Measurements from ENCODE around the gene CDH13.
A peak's percentile ranks its signal among the peaks of the same experiment; 100 is the strongest.

CDH13 gene

DNA sequence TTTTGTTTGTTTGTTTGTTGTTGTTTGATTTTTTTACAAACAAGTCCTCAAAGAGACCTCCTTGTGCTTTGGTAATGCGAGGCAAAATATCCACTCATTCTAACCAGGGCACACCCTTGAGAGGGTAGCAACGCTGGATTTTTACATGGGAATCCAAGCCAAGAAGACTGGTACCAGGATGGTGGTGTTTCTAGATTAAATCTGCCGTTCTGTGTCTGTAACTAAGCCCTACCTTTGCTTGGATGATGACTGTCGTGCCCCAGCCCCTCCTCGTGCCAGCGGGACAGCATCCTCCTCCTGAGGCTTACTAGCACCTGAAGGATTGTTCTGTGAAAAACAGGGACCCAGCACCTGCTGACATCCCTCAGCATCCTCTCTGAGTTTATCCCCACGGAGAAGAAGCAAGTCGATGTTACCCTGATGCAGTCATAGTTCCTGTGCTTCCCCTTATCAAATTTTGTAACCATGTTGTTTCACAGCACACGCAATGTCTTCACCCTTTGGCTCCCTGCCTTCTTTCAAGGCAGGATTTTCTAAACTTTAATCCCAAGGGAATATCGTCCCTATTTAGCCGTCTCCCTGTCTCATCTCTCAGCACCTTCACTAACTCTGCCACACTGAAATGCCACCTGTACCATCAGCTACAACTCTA lies 1175.9 kb downstream of the CDH13 start:
- no peak for DNase-seq

- no peak for DNase-seq
Observed at GRCh38 chr16:83803811-83804210, 1177.0 kb downstream of the CDH13 start.

DNA sequence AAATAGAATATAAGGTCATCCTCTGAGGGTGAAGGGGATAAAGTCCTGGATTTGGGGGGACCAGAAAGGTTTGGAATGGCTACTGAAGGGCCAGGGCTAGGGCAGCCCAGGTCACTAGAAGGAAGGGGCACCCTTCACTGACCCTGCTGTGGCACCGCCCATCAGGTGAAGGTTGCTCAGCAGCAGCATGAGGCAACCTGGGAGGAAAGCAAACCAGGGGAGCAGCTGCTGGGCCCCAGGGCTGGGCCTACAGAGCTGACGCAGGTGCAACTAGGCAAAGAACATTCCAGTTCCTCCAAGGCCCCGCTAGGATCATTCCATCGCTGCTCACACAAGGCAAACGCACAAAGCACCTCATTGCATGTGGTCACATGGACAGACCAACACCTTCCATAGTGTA lies 1177.6 kb downstream of the CDH13 start:
- no peak for DNase-seq

DNA sequence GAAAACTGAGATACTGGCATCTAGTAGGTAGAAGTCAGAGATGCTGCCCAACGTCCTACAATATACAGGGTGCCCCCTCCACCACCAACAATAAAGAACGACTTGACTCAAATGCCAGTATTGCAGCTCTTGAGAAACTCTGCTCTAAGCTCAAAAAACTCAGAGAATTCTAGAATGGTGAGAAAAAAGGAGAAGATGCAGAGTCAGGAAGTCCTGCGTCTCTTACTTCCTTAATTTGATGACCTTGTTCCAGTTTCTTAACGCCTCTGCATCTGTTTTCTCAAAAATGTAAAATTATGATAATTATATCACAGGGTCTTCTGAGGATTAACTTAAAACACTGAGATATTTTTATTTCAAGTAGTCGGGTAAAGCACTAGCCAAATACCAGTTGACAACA lies 1179.3 kb downstream of the CDH13 start:
- DNase-seq: no peak

- no peak for DNase-seq
Observed at GRCh38 chr16:83806731-83807130, 1180.0 kb downstream of the CDH13 start.

DNA sequence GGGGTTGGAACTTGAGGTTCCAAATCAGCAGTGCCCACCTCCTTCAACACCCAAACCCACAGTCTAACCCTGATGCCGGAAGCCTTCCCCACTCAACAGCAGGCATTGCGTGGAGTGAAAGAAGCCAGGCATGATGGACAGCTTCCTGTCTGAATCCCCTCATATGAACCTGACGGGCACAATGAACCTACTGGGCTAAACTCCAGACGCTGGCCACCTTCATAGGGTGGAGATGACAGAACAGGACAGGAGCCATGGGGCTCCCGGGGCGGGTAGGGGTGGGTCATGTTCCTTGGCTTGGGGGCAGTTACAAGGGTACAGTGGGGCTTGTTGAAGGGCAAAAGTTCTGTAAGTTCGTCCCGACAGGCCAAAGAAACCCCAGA lies 1180.5 kb downstream of the CDH13 start:
- no peak for DNase-seq

GRCh38 chr16:83807710-83808572 lies 1181.2 kb downstream of the CDH13 start, which contains the start of gene HSBP1:
Gene HSBP1, plus strand, starts transcription at chr16:83807978. Its CDS starts 99 bp downstream, at chr16:83808077.
- peak; percentile 57 for DNase-seq

GRCh38 chr16:83808573-83809014 lies 1181.8 kb downstream of the CDH13 start:
- no peak for DNase-seq

DNA sequence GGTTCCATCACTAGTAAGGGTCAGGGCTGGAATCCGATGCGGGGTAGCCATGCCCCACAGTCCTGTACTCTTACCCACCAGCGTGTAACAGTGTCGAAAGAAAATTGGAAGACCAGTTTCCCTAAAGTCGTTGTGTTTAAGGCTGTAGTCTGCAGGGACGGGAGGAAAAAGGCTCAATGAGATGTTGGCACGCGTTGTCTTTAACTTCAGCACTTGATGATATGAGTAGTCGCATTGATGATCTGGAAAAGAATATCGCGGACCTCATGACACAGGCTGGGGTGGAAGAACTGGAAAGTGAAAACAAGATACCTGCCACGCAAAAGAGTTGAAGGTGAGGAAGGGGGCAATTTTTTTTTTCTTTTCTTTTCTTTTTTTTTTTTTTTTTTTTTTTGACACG lies 1182.3 kb downstream of the CDH13 start:
- no peak for DNase-seq

DNA sequence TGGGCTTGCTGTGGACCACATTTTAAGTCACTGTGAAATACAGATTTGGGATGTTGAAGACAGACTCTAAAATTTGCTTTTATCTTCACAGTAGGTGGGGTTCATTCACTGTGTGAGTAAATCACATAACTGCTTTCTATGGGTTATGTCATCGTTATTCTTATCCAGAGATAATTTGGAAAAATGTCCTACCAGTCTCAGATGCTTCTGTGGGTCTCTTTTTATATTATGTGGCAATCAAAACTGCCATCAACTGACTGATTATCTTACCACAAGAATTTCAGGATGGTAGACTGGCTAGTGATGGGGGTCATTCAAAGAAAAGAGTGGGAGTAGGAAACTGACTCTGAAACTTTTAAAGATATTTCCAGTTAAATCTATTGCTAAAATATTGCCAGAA lies 1184.1 kb downstream of the CDH13 start:
- no peak for DNase-seq

DNA sequence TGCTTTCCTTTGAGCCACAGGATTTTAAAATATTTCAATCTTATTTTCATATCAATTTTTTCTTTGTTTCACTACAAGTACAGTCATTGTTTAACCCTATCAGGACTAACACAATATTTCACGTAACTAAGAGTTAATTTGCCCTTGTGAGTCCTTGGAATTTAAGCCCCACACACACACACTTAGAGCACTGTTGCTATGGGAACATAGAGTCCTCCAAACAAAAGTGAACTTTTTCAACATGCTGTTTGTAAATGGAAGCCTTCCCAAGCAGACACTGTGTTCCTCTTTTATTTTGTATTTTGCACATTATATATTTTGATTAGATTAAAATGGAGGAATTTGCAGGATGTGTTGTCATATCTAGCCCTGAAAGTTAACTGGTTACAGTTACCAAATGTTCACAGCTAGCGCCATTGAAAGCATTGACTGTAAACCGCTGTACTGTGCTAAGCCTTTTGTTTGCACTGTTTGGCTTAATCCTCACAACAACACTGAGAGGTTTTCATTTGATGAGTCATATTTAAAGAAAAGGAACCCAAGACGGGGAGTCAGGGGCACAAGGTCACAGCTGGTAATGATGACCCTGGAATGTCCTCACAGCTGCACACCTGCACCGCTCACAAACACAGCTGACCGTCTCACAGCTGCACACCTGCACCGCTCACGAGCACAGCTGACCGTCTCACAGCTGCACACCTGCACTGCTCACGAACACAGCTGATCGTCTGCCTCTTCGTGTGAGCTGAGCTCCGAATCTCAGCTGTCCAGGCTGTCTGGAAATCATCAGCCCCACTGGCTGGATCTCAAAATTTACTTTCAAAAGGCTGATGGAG lies 1187.3 kb downstream of the CDH13 start:
- no peak for DNase-seq

DNA sequence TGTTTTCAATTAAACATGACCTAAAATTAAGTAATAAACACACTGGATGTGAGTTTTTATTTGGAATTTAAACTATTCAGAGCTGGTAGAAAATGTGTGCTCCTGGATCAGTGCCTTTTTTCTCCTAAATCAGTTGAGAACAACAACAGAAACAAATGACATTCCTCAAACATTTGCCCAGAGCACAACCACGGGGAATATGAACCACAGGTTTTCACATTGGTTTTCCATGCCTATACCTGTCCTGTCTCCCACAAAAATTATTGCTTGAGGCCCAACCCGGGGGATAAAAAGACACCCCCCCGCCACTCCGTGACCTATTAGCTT lies 1187.9 kb downstream of the CDH13 start:
- DNase-seq: no peak

DNA sequence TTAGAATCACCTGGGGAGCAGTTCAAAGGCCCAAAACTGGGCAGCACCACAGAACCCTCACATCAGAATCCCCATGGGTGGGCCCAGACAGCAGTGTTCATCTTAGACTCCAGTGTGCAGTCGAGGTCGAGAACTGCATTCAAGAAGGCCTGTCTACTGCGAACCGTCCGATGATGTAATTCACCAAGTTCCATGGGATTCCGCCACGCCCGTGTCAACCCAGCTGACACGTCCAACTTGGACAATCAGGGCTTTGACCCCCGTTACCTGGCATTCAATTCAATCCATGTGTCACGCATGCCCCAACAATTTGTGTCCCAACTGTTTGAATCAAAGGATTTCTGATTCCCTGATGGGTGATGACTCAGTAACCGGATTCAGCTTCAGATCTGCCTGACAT lies 1190.3 kb downstream of the CDH13 start:
- DNase-seq: no peak

GRCh38 chr16:83818276-83818675 lies 1191.5 kb downstream of the CDH13 start:
- DNase-seq: no peak

GRCh38 chr16:83819361-83819760 lies 1192.6 kb downstream of the CDH13 start:
- DNase-seq: no peak

- DNase-seq: no peak
Observed at GRCh38 chr16:83826146-83826913, 1199.6 kb downstream of the CDH13 start.

DNA sequence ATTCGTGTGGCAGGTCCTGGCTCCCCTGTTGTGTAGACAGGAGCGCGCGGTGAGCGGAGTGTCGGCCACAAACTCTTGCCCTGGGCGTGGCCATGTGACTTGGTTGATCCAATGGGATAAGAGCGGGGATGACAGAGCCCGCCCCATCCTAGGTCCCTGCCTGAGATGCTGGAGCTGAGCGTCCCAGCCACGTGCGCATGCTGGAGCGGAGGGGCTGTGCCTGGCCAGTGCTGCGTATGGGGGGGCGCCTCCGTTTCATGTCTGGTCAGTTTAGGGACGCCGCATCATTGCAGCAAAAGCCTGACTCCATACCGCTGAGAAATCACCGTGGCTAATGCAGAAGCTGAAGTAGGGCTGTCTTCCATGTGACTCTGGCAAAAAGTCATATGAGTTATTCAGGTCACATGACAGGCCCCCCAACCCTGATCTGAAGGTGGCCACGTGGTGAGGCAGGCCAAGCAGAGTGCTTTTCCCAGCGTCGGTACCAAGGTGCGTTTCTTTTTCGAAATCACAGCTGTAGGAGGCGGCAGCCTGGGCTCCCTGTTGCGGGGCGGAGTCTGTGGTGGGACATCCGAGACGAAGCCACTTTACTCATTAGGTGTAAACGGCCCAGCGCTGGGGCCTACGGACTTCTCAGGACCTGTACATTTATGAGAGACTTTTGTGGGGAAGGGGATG lies 1203.5 kb downstream of the CDH13 start:
- no peak for DNase-seq

- DNase-seq: no peak
Observed at GRCh38 chr16:83830769-83831455, 1204.1 kb downstream of the CDH13 start.

GRCh38 chr16:83831456-83831987 lies 1204.8 kb downstream of the CDH13 start:
- no peak for DNase-seq

DNA sequence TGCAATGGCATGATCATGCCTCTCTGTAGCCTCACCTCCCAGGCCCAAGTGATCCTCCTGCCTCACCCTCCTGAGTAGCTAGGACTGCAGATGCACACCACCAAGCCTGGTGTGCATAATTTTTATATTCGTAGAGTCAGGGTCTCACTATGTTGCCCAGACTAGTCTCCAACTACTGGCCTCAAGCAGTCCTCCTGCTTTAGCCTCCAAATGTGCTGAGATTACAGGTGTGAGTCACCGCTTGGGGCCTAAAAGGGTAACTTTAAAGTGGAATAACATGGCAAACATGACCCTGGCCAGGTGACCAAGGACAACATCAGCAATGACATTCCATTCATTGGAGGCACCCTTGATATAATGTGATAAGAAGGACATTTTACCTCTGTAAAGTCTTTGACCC lies 1207.2 kb downstream of the CDH13 start:
- no peak for DNase-seq
